OCI-M2 (cell line): ENCODE results near the gene TNNI3K.

Source experiments
- DNase-seq: peaks from one replicate; lab custom pipeline; 2025; ENCODE audit not compliant: unreplicated experiment; lab: John Stamatoyannopoulos, UW

TNNI3K gene

GRCh38 chr1:74314438-74314837, 79.3 kb downstream of the TNNI3K start:
- DNase-seq, result no peak

DNA sequence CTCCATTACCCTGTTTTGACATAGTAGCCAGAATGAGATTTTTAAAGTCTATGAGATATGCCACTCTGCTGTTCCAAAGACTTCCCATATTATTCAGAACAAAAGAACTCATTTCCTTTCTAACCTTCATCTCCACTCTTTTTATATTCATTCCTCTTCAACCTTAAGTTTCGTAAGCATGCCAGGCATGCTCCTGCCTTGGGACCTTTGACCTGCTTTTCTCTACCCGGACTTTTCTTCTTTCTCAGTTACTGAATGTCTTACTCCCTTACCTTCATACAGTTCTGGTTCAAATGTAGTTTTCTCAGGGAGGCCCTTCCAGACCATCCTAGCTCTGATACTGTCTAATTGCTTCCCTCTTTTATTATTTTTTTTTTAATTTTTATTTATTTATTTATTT, 81.1 kb downstream of the TNNI3K start:
- no peak for DNase-seq

- no peak for DNase-seq
Observed at GRCh38 chr1:74317663-74318062, 82.5 kb downstream of the TNNI3K start.

- DNase-seq, result no peak
Observed at GRCh38 chr1:74323937-74324473, 88.8 kb downstream of the TNNI3K start.

GRCh38 chr1:74324684-74325448, 89.7 kb downstream of the TNNI3K start:
- no peak for DNase-seq

- DNase-seq, result no peak
Observed at GRCh38 chr1:74328851-74329250, 93.7 kb downstream of the TNNI3K start.

DNA sequence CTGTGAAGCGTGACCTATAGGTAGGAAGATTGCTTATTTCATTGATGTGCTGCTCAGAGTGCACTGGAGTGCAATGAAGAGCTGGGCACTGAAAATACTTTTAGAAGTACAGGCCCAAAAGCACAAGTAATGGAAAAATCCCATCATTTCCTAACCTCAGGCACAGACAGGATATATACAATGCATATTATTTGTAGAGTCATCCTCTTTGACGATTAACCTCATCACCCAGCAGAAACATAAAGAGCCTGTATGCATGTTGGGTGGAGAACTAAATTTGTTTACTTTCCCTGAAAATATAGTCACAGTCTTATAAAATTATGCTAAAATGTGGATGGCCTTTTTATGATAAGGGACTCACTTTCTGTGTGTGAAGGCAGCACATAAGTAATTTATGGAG, 98.1 kb downstream of the TNNI3K start:
- no peak for DNase-seq

DNA sequence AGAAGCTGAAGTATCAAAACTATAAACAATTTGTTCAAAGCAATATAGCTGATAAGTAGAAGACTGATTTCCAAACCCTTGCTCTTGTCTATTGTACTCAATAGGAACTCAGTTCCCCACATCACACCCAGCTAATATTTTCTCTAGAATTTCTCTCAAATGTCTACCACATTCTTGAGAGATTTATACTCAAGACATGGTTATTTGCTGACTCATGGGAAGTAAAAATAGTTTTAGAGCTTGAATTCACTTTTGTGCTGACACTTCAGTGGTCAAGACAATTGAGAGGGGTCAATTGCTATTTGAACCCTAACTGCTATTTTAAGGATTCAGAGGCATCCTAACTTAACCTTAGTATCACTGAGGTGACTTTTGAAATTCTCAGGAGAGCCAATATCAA, 99.0 kb downstream of the TNNI3K start:
- no peak for DNase-seq

GRCh38 chr1:74340656-74341055, 105.5 kb downstream of the TNNI3K start:
- no peak for DNase-seq

- no peak for DNase-seq
Observed at GRCh38 chr1:74341702-74342339, 106.6 kb downstream of the TNNI3K start.

DNA sequence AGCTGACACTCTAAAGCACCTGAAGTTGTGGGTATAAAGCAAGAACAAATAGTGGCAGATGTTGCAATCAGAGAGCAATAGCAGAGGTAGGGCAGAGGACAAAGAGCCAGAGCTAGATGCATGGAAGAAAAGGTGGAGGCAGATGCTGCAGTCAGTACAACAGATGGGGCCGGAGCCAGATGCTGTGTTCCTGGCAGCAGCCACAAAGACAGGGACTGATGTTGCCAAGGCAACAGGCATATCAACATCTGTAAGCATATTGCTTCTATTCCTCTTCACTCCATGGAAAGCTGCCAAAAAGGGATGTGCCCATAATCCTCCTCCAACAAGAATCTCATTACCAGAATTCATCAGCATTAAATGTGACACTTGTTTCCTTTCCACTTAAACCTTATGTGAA, 108.0 kb downstream of the TNNI3K start:
- DNase-seq, result no peak

- DNase-seq, result no peak
Observed at GRCh38 chr1:74344387-74344786, 109.2 kb downstream of the TNNI3K start.

GRCh38 chr1:74356493-74356892, 121.3 kb downstream of the TNNI3K start:
- no peak for DNase-seq

DNA sequence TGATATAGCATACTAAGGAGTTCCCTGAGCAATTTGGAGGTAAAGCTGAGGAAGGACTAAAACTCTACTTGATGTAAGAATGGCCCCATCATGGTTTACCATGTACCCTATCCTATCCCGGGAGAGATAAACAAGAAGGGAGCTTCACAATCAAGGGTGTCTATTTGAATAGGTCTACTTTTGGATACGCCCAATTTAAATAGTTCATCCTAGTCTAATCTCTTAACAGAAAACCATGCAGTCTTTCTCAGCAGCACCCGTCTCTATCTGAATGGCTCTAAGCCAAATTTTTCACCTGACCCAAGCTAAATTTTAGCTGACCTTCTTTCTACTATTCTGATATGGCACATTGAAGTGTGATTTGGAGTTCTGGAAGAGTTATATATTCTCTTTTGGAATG, 122.0 kb downstream of the TNNI3K start:
- no peak for DNase-seq

DNA sequence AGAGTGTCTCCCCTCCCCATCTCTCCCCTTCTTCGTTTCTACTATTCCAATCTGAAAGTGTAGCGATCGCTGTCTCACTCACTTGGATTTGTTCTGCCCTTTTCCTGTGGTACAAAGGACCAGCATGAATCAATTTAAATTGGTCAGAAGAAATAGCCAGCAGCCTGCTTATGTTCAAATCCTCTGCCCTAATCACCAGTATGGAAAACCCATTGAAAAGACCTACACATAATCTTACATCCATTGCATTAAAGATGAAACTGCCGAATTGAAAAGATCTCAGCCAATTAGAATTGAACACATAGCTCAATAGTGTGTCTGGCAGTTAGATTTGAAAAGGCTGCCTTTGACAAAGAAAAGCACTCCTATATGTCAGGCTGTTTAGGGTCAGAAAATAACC, 122.6 kb downstream of the TNNI3K start:
- no peak for DNase-seq

DNA sequence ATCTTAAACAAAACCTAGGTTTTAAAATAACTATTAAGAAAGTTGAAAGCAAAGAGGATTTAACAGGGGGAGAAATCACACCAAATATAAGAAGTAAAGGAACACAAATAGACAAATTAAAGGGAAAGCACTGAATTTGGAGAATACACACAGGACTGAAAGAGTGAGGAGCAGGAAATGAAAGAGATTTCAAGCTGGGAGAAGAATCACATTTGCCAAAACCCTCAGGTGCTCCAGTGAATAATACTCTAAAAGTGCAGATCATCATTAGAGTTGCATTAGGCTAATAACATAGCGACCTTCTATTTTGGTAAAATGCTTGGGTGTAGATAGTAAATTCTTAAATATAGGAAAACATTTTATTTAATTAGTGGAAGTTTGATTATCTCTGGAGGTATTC, 127.5 kb downstream of the TNNI3K start:
- DNase-seq, result no peak

GRCh38 chr1:74363220-74363619, 128.0 kb downstream of the TNNI3K start:
- DNase-seq, result no peak

GRCh38 chr1:74367175-74367813, 132.1 kb downstream of the TNNI3K start:
- no peak for DNase-seq

DNA sequence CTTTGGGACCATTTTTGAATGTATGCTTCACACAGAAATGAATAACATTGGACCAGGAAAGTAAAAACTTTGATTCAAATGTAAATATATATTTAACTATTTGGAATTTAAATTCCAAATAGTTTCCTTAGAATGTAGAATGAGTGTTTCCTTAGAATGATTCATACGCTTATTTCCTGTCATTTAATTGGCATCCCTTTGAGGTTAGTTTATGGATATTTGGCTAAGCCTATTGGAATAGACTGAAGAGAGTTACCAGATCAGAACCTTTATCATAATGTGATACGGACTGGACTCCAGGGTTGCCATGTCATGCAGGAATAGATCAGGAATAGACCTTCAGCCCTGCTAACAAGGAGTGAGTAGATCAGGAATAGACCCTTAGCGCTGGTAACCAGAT, 133.1 kb downstream of the TNNI3K start:
- no peak for DNase-seq

DNA sequence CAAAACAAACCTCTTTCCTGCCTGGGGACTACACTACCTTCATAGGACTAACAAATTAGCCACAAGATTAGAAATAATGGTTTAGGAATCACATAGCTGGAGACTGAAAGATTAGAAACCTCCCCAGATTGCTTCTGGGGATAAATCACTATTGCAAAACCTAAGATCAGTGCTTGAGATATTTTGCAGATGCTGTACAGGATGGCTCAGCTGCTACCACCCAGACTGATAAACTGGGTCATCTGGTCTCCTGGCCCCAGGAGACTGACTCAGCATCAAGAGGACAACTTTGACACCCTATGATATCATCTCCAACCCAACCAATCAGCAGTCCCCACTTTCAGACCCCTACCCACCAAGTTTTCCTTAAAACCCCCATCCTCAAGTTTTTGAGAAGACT, 140.2 kb downstream of the TNNI3K start:
- no peak for DNase-seq

- DNase-seq, result no peak
Observed at GRCh38 chr1:74380252-74380651, 145.1 kb downstream of the TNNI3K start.

- DNase-seq, result no peak
Observed at GRCh38 chr1:74388855-74389254, 153.7 kb downstream of the TNNI3K start.
